ENCODE results near the gene MRPS25.

MRPS25 gene

DNA sequence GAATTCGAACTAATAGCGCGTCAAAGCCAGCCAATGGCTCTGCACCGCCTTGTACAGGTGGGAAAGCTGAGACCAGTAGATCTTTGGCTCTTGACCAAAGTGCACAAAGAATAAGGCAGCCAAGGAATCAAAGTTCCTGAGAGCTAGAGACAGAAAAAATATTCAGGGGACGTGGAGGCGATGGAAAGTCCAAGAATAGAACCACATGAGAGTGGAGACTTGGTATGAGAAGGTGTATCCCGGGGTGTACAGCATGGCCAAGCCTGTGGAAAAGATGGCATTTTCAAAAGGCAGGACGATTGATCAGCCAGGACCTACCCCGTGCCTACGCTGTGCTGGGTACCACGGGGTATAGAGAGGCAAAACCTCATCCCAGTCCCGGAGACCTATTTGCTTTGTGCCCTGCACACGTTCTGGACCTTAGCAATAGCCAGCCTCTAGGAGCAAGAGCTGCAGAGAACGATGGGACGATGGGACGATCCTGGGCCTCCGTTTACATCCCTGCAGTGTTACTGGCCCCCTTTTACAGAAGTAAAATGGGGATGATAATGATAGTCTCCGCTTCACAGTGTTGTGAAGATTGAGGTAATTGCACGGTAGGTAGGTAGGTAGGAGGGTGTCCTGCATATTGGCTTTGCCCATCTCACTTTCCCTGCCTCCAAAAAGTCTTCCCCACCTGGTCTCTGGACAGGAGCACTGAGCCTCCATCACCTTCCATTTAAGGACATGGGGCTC, 34.4 kb upstream of the MRPS25 start:
- Histone ChIP-seq H3K36me3 (replicated peaks; ENCODE audit: insufficient read depth, low read length) (0 out of 2 replicates have a peak, but pooled peaks cover 7% of the 10 kb centered on the region), H3K9me2 (replicated peaks; ENCODE audit: insufficient read depth, low read length) (no peaks in the 10 kb centered on the region)

DNA sequence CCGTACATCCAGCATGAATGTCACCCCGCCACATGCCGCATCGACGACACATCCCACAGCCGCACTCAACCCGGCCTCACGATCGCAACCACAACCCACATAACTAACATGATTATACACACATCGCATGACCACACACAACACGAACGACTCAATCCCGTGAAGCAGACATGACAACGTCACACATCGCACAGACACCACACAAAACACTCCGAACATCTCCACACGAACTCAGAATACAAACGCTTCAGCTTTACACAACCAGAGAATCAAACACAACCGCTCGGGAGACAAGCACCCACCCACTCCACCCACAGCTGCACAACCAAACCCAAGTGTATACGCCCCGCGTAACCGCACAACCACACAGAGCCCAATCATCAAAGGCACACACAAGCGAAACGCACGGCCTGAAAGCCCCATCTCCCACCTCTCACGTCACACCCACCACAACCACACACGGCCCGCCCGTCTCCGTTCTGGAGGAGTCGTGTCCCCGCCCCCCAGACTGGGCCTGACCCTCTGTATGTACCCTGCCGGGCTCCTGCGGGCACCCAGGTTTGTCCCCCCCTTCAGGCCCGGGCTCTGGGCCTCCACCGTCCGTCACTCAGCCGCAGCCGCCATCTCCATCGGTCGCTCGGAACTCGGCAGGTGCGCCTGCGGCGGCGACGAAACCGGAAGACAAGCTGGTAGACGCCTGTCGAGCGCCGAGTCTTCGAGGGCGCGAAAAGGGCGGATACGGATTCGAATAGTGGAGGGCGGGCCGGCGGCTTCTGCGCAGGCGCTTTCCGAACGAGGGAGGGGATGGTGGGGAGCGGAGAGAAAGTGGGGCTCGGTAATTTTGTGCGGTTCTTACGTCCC, 33.6 kb upstream of the MRPS25 start, which contains the start of gene RBSN:
TSS of gene RBSN (minus strand) at position 646 of the 861 bp plus-strand sequence. CDS start 3,028 bp downstream, outside the sequence.
- Histone ChIP-seq H3K4me3 (ENCODE audit: low read length) (peak within 1 kb of the TSS; percentile 81), H3K9me3 (replicated peaks; ENCODE audit: insufficient read depth, low read length) (no peaks in the 10 kb centered on the region), H3K27ac (ENCODE audit: low read length) (peak within 1 kb of the TSS; percentile 80), H3K27me3 (replicated peaks; ENCODE audit: insufficient read depth, low read length) (no peaks in the 10 kb centered on the region), H3K9ac (ENCODE audit: low read length) (peak within 1 kb of the TSS; percentile 84), H2AFZ (ENCODE audit: low read length) (peak within 1 kb of the TSS; percentile 92), H3K4me2 (ENCODE audit: low read depth, low read length) (peak within 1 kb of the TSS; percentile 95), H3K4me1 (ENCODE audit: low read length) (peaks cover 7% of the 10 kb centered on the region; the same call in 1 of the 2 replicates), H3K9me2 (replicated peaks; ENCODE audit: insufficient read depth, low read length) (no peaks in the 10 kb centered on the region), H3F3A (ENCODE audit: insufficient read depth, low read length) (no peaks in the 10 kb centered on the region), H3K79me2 (ENCODE audit: low read length) (peaks cover 29% of the 10 kb centered on the region), H3K36me3 (replicated peaks; ENCODE audit: insufficient read depth, low read length) (0 out of 2 replicates have a peak, but pooled peaks cover 7% of the 10 kb centered on the region), H4K20me1 (ENCODE audit: insufficient read depth, low read length) (no peaks in the 10 kb centered on the region)
- peak; percentile 98 for DNase-seq
- no peak for TF ChIP-seq EZH2 (optimal IDR thresholded peaks at IDR 0.05; ENCODE audit: low read depth, low read length)
- TF ChIP-seq, protein P1, sequence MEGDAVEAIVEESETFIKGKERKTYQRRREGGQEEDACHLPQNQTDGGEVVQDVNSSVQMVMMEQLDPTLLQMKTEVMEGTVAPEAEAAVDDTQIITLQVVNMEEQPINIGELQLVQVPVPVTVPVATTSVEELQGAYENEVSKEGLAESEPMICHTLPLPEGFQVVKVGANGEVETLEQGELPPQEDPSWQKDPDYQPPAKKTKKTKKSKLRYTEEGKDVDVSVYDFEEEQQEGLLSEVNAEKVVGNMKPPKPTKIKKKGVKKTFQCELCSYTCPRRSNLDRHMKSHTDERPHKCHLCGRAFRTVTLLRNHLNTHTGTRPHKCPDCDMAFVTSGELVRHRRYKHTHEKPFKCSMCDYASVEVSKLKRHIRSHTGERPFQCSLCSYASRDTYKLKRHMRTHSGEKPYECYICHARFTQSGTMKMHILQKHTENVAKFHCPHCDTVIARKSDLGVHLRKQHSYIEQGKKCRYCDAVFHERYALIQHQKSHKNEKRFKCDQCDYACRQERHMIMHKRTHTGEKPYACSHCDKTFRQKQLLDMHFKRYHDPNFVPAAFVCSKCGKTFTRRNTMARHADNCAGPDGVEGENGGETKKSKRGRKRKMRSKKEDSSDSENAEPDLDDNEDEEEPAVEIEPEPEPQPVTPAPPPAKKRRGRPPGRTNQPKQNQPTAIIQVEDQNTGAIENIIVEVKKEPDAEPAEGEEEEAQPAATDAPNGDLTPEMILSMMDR (IDR thresholded peaks at IDR 0.05; ENCODE audit: low read length), result no peak
- no peak for TF ChIP-seq EZH2phosphoT487 (IDR thresholded peaks at IDR 0.05; ENCODE audit: low read length)

More for the DNA sequence above, 34.4 kb upstream of the MRPS25 start:
- H3K4me2 ChIP-seq (ENCODE audit: low read depth, low read length), result peak overlapping the region; percentile 92
- DNase-seq, result peak; percentile 16
- no peaks in the 10 kb centered on the region for H3K9me3 ChIP-seq (replicated peaks; ENCODE audit: insufficient read depth, low read length)
- peaks cover 7% of the 10 kb centered on the region; the same call in 1 of the 2 replicates for H3K4me1 ChIP-seq (ENCODE audit: low read length)
- H4K20me1 ChIP-seq (ENCODE audit: insufficient read depth, low read length), result no peaks in the 10 kb centered on the region
- peaks cover 29% of the 10 kb centered on the region for H3K79me2 ChIP-seq (ENCODE audit: low read length)
- TF ChIP-seq, protein P1 (IDR thresholded peaks at IDR 0.05; ENCODE audit: low read length), result no peak
- TF ChIP-seq EZH2phosphoT487 (IDR thresholded peaks at IDR 0.05; ENCODE audit: low read length) (no peak), EZH2 (optimal IDR thresholded peaks at IDR 0.05; ENCODE audit: low read depth, low read length) (no peak)
- H3F3A ChIP-seq (ENCODE audit: insufficient read depth, low read length), result no peaks in the 10 kb centered on the region
- H3K4me3 ChIP-seq (ENCODE audit: low read length), result peak overlapping the region; percentile 81
- peak overlapping the region; percentile 84 for H3K9ac ChIP-seq (ENCODE audit: low read length)
- no peaks in the 10 kb centered on the region for H3K27me3 ChIP-seq (replicated peaks; ENCODE audit: insufficient read depth, low read length)
- H3K27ac ChIP-seq (ENCODE audit: low read length), result peak overlapping the region; percentile 80; the same call in 1 of the 2 replicates
- H2AFZ ChIP-seq (ENCODE audit: low read length), result peak overlapping the region; percentile 92

DNA sequence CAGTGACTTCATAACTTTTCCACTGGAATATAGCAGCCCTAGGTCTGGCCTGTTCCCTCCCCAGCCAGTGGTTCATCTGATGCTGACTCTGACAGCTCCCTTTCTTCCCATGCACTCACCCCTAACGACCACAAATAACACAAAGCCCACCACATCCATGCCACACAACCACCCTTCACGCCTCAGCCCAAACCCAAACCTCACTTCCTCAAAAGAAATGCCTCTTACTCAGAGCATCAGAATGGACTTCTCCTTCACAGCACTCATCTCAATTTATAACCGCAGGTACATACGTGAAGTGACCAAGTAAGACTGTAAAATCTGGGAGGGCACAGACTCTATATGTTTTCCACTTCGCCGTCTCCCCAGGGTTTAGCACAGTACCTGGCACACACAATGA, 32.8 kb upstream of the MRPS25 start:
- peak; percentile 27 for DNase-seq
- 0 out of 2 replicates have a peak overlapping the region, but pooled peaks have one; percentile 76 for H2AFZ ChIP-seq (ENCODE audit: low read length)

More for the DNA sequence above, 32.8 kb upstream of the MRPS25 start:
- Histone ChIP-seq H3K4me2 (ENCODE audit: low read depth, low read length) (peak overlapping the region; percentile 95), H3K9ac (ENCODE audit: low read length) (peak overlapping the region; percentile 84), H3K4me3 (ENCODE audit: low read length) (peak overlapping the region; percentile 81), H3F3A (ENCODE audit: insufficient read depth, low read length) (no peaks in the 10 kb centered on the region), H3K27me3 (replicated peaks; ENCODE audit: insufficient read depth, low read length) (no peaks in the 10 kb centered on the region), H4K20me1 (ENCODE audit: insufficient read depth, low read length) (no peaks in the 10 kb centered on the region), H3K27ac (ENCODE audit: low read length) (peak overlapping the region; percentile 80; the same call in 1 of the 2 replicates), H3K9me3 (replicated peaks; ENCODE audit: insufficient read depth, low read length) (no peaks in the 10 kb centered on the region), H3K4me1 (ENCODE audit: low read length) (peaks cover 7% of the 10 kb centered on the region; the same call in 1 of the 2 replicates), H3K79me2 (ENCODE audit: low read length) (peaks cover 29% of the 10 kb centered on the region), H3K36me3 (replicated peaks; ENCODE audit: insufficient read depth, low read length) (0 out of 2 replicates have a peak, but pooled peaks cover 7% of the 10 kb centered on the region), H3K9me2 (replicated peaks; ENCODE audit: insufficient read depth, low read length) (no peaks in the 10 kb centered on the region)
- TF ChIP-seq EZH2phosphoT487 (IDR thresholded peaks at IDR 0.05; ENCODE audit: low read length) (no peak), EZH2 (optimal IDR thresholded peaks at IDR 0.05; ENCODE audit: low read depth, low read length) (no peak)
- TF ChIP-seq, protein P1 (IDR thresholded peaks at IDR 0.05; ENCODE audit: low read length), result no peak

Measured in MM.1S (cell line).